PC-3 (cell line): Measurements from ENCODE around the gene BRF1.

Source experiments
- EZH2 ChIP-seq: fragments of 300-600 bp; sonication (generic); IDR thresholded peaks from one replicate; pipeline ENCODE4 v1.6.1; 2017; ENCODE audit warnings: antibody characterized with exemption, mild to moderate bottlenecking, low read length; ENCODE audit not compliant: unreplicated experiment
- EZH2phosphoT487 ChIP-seq: fragments of 300-600 bp; sonication (generic); IDR thresholded peaks from 2 replicates; pipeline ENCODE4 v1.6.1; 2018; ENCODE audit warnings: mild to moderate bottlenecking, antibody characterized with exemption, low read length, borderline replicate concordance
- TF ChIP-seq, protein P1 (sequence below): fragments of 300-600 bp; sonication (generic); conservative IDR thresholded peaks from 2 replicates; pipeline ENCODE4 v1.5.1; 2017; ENCODE audit warnings: antibody characterized with exemption, low read depth, mild to moderate bottlenecking, low read length

- no peak for TF ChIP-seq EZH2
- TF ChIP-seq, protein P1, sequence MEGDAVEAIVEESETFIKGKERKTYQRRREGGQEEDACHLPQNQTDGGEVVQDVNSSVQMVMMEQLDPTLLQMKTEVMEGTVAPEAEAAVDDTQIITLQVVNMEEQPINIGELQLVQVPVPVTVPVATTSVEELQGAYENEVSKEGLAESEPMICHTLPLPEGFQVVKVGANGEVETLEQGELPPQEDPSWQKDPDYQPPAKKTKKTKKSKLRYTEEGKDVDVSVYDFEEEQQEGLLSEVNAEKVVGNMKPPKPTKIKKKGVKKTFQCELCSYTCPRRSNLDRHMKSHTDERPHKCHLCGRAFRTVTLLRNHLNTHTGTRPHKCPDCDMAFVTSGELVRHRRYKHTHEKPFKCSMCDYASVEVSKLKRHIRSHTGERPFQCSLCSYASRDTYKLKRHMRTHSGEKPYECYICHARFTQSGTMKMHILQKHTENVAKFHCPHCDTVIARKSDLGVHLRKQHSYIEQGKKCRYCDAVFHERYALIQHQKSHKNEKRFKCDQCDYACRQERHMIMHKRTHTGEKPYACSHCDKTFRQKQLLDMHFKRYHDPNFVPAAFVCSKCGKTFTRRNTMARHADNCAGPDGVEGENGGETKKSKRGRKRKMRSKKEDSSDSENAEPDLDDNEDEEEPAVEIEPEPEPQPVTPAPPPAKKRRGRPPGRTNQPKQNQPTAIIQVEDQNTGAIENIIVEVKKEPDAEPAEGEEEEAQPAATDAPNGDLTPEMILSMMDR: no peak
- peak; percentile 83 for TF ChIP-seq EZH2phosphoT487
Observed at GRCh38 chr14:105204206-105204930, 96.4 kb downstream of the BRF1 start.
